GM12891 (cell line): ENCODE measurements around the gene UNC13C.

ENCODE experiments used
- POLR2A ChIP-seq: IDR thresholded peaks from 2 replicates; pipeline ENCODE4 v1.6.1; 2011; ENCODE audit warnings: low read depth, low read length, control low read depth
- POLR2AphosphoS5 ChIP-seq: IDR thresholded peaks from 2 replicates; pipeline ENCODE4 v1.6.1; 2011; ENCODE audit warnings: low read depth, low read length, control low read depth
- SPI1 ChIP-seq: IDR thresholded peaks from 2 replicates; pipeline ENCODE4 v1.6.1; 2011; ENCODE audit warnings: low read depth, low read length, control low read depth

GRCh38 chr15:54187325-54187724, 209.1 kb downstream of the UNC13C start:
- TF ChIP-seq POLR2AphosphoS5 (no peak), POLR2A (no peak), SPI1 (no peak)
